ENCODE measurements around the gene RAD17. TPM values are rescaled to one million over a fixed set of nuclear protein-coding genes. Genes with fewer than 3 reads are reported as not detected.
"Not testable (repeated sequence)": the region's sequence is repeated elsewhere in the genome, so short reads cannot be mapped to it uniquely, and the experiment has no call there.

Gene RAD17
- total RNA-seq, 2 experiments from 2014 or later: 22.9 to 26.5 TPM

GRCh38 chr5:69454460-69455249, 85.0 kb downstream of the RAD17 start:
- Mint-ChIP-seq H3K27me3 (no peaks in the 10 kb centered on the region), H3K4me1 (ENCODE audit: low read depth) (no peaks in the 10 kb centered on the region), H3K27ac (no peak overlapping the region), H3K36me3 (ENCODE audit: low read depth) (no peaks in the 10 kb centered on the region), H3K9me3 (peaks cover 3% of the 10 kb centered on the region), H3K4me3 (no peak overlapping the region)
- CTCF ChIA-PET: no interaction called here
- no peak for TF ChIP-seq CTCF (IDR thresholded peaks at IDR 0.05)
- POLR2A ChIA-PET: interaction anchor here (1.2 kb wide), 1 partner anchor 25 kb away, joined by 3 read pairs; no protein-coding TSS in a partner anchor
- intact Hi-C loops (cut with micrococcal nuclease): no loop called here
- ATAC-seq (no peak), DNase-seq (no peak)

GRCh38 chr5:69455428-69455988, 85.9 kb downstream of the RAD17 start:
- intact Hi-C loops (cut with micrococcal nuclease); H3K4me3 Mint-ChIP-seq; H3K9me3 Mint-ChIP-seq; H3K36me3 Mint-ChIP-seq (ENCODE audit: low read depth); H3K4me1 Mint-ChIP-seq (ENCODE audit: low read depth); ATAC-seq; H3K27me3 Mint-ChIP-seq; DNase-seq; H3K27ac Mint-ChIP-seq; CTCF ChIA-PET: not testable (repeated sequence)
- POLR2A ChIA-PET: interaction anchor here (1.2 kb wide), 1 partner anchor 26 kb away, joined by 3 read pairs; no protein-coding TSS in a partner anchor

GRCh38 chr5:69462170-69462569, 92.6 kb downstream of the RAD17 start:
- ChIA-PET CTCF (no interaction called here), POLR2A (no interaction called here)
- ATAC-seq (no peak), DNase-seq (no peak)
- H3K27ac Mint-ChIP-seq: no peak overlapping the region
- no peaks in the 10 kb centered on the region for H3K27me3 Mint-ChIP-seq
- no peaks in the 10 kb centered on the region for H3K36me3 Mint-ChIP-seq (ENCODE audit: low read depth)
- no peaks in the 10 kb centered on the region for H3K4me1 Mint-ChIP-seq (ENCODE audit: low read depth)
- no peaks in the 10 kb centered on the region for H3K9me3 Mint-ChIP-seq
- H3K4me3 Mint-ChIP-seq: no peak overlapping the region
- intact Hi-C loops (cut with micrococcal nuclease): no loop called here
- TF ChIP-seq CTCF (IDR thresholded peaks at IDR 0.05): no peak

Other genes with a start within 250 kb of the RAD17 start
- 100 to 1,000 TPM; 167 to 175 TPM for gene CCNB1, start 202.7 kb upstream of the RAD17 start, total RNA-seq
- 10 to 100 TPM; 97.0 to 98.6 TPM for gene CENPH, start 180.2 kb upstream of the RAD17 start, total RNA-seq
- gene CDK7, start 134.9 kb upstream of the RAD17 start, total RNA-seq: 10 to 100 TPM; 40.6 to 46.2 TPM
- 1 to 10 TPM; 8.3 to 9.1 TPM for gene CCDC125, start 37.0 kb upstream of the RAD17 start, total RNA-seq
- 100 to 1,000 TPM in 1 of 2 experiments, 10 to 100 TPM in 1; 95.7 to 107 TPM for gene AK6, start 298 bp upstream of the RAD17 start, total RNA-seq
- 10 to 100 TPM; 68.8 to 70.6 TPM for gene TAF9, start 298 bp upstream of the RAD17 start, total RNA-seq
- gene MARVELD2, start 45.3 kb downstream of the RAD17 start, total RNA-seq: under 1 TPM; 0.29 to 0.60 TPM
- 1 to 10 TPM in 1 of 2 experiments, under 1 TPM in 1; 0.56 to 1.0 TPM for gene OCLN, start 123.0 kb downstream of the RAD17 start, total RNA-seq
- 10 to 100 TPM; 40.0 to 42.1 TPM for gene GTF2H2C, start 190.4 kb downstream of the RAD17 start, total RNA-seq